ENCODE data around the gene KRTAP5-10.
"Not testable (repeated sequence)": the region's sequence is repeated elsewhere in the genome, so short reads cannot be mapped to it uniquely, and the experiment has no call there.

The KRTAP5-10 gene

DNA sequence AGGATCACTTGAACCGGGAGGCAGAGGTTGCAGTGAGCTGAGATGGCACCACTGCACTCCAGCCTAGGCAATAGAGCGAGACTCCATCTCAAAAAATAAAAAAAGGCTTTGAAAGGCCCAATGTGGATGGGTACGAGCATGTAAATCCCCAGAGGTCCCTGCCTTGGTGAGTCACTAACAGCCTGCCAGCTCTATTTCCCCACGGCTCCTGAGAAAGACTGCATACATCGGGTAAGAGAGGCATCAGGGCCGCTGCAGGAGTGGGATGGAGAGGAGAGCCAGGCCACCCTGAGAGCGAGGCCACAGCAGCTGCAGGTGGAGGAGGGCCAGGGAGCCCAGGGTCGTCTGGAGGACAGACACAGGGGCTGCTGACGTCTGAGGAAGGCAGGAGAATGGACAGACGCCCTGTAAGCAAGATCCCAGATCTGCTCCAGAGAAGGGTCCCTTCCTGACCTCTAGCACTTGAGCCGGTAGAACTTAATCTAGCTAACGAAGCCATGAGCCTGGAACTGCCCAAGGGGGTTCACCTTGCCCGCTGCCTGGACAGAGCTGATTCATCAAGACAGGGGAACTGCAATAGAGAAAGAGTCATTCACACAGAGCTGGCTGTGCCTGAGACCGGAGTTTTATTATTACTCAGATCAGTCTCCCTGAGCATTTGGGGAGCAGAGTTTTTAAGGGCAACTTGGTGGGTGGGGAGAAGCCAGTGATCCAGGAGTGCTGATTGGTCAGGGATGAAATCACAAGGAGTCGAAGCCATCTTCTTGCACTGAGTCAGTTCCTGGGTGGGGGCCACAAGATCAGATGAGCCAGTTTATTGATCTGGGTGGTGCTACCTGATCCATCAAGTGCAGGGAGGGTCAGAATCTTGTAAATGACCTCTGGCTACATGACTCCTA lies 22.2 kb upstream of the KRTAP5-10 start:
- DNase-seq, result no peak

GRCh38 chr11:71543866-71544265 lies 21.5 kb upstream of the KRTAP5-10 start:
- no peak for DNase-seq

GRCh38 chr11:71544525-71545214 lies 20.7 kb upstream of the KRTAP5-10 start:
- no peak for DNase-seq

DNA sequence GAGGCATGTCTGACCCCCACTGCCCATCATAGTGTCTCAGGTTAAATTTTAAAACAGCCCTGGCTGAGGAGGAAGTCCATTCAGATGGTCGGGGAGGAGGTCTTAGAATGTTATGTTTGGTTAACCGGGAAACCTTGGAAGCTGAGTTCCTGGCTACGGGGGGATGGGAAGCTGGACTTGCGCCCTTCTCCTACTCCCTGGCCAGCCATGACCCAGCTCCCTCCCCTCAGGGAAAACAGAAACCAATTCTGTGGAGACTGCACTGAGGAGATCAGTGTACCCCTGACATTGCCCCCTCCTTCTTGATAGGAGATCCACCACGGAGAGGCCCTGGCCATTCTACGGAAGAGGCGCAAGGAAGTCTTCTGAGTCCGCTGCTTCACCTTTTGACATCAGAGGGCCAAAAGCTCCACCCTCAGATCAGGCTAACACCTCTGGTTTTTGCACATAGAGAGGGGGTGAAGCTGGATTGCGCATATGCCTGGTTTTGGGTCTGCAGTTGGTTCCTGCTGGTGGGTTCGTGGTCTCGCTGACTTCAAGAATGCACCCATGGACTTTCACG lies 19.9 kb upstream of the KRTAP5-10 start:
- no peak for DNase-seq

DNA sequence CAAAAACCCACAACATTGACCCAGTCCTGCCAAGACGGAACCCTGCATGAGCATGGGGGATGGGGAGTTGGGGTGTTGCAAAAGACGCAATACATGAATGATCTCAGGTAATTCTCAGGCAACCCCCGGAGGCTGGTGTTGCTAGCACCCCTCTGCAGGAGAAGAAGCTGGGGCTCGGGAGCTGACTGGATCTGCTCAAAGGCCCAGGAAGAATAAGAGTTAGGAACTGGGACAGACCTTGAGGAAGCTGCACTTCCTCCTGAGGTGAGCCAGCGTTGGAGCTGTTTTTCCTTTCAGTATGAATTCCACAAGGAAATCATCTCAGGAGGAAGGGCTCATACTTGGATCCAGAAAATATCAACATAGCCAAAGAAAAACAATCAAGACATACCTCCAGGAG lies 17.2 kb upstream of the KRTAP5-10 start, which contains the start of gene KRTAP5-9:
KRTAP5-9 (plus strand) TSS at position 301 of the 400 bp plus-strand sequence. CDS start 238 bp downstream, outside the sequence.
- DNase-seq, result no peak

DNA sequence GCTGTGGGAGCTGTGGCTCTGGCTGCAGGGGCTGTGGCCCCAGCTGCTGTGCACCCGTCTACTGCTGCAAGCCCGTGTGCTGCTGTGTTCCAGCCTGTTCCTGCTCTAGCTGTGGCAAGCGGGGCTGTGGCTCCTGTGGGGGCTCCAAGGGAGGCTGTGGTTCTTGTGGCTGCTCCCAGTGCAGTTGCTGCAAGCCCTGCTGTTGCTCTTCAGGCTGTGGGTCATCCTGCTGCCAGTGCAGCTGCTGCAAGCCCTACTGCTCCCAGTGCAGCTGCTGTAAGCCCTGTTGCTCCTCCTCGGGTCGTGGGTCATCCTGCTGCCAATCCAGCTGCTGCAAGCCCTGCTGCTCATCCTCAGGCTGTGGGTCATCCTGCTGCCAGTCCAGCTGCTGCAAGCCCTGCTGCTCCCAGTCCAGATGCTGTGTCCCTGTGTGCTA lies 16.6 kb upstream of the KRTAP5-10 start:
- DNase-seq, result no peak

DNA sequence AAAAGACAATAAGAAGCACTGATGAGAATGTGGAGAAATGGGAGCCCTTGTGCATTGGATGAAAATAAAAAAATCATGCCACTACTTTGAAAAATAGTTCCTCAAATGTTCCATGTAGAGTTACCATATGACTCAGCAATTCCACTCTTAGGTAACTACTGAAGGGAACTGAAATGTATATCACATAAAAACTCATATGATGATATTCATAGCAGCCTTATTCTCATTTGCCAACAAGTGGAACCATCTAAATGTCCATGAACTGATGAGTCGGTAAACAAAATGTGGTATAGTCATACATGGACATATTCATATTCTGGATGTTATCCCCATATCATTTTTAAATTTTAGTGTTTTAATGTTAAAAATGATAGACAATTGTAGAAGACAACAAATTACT lies 13.7 kb upstream of the KRTAP5-10 start:
- no peak for DNase-seq

DNA sequence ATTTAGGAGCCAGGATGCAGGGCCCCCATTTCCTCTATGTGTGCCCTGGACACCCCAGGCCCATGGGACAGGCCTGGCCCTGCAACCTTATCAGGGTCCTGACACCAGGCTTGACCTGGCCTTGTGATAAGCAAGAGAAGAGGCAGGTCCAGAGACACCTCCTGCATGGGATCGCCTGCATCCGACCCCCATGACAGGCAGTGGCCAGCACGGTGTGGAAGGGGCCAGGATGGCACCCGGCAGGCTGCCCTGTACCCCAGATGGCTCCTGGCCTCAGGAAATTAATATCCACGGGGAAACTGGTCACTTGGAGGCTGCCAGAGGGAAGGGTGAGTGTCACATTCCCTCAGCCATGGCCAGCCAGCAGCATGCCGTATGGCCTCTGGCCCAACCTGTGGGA lies 10.4 kb upstream of the KRTAP5-10 start:
- DNase-seq, result no peak

GRCh38 chr11:71555508-71555907 lies 9.9 kb upstream of the KRTAP5-10 start:
- no peak for DNase-seq

DNA sequence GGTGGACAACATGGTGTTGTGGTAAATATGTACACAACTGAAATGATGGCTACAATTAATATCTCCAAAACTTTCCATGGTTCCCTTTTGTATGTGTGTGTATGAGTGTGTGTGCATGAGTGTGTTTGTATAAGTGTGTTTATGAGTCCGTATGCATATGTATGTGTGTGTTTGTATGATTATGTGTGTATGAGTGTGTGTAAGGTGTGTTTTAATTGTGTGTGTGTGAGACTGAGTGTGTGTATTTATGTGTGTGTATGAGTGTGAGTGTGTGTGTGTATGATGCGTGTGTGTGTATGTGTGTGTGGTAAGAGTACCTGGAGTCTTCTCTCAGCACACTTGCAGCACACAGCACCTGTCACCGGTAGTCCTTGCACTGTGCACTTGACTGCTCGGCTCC lies 9.3 kb upstream of the KRTAP5-10 start:
- no peak for DNase-seq

DNA sequence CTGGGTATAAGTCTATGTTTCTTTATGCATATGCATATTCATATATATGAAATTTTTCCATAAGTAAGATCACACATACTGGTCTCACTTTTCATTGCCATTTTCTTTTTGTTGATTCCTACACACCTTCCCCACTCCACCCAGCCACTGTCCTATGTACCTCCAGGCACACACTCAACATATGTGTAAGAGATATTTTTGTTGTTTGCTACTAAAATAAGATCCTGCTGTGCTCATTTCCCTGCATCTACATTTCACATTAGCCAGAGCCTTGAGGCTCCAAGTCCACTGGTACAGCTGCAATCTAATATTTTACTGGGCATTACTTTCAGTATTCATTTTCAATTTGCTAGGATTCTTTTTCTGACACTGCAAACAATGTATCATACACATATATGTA lies 8.1 kb upstream of the KRTAP5-10 start:
- no peak for DNase-seq

DNA sequence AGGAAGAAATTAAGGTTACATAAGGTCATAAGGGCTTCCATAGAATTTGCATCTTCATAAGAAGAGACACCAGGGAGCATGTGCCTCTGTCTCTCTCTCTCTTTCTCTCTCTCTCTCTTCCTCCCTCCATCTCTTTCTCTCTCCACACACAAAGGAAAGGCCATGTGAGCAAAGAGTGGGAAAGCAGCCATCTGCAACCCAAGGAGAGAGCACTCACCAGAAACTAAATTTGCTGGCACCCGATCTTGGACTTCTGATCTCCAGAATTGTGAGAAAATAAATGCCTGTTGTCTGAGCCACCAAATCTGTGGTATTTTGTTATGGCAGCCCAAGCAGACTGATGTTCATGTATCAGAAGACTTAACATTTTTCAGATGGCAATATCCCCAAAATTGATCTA lies 6.4 kb upstream of the KRTAP5-10 start:
- no peak for DNase-seq

GRCh38 chr11:71562120-71562519 lies 3.2 kb upstream of the KRTAP5-10 start:
- peak; percentile 6 for DNase-seq

DNA sequence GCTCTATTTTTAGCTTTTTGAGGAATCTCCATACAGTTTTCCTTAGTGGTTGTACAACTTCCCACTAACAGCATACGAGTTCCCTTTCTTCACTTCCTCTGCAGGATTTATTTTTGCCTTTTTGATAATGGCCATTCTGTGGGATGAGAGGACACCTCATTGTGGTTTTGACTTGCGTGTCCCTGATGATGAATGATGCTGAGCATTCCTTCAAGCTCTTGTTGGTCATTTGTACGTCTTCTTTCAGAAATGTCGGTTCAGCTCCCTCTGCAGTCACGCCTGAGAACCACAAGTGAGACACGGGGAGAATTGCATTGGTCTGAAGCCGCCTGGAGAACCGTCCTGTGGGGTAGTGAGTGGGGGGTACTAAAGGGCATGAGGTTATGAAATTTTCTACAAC lies 2.0 kb upstream of the KRTAP5-10 start:
- DNase-seq, result peak; percentile 31

DNA sequence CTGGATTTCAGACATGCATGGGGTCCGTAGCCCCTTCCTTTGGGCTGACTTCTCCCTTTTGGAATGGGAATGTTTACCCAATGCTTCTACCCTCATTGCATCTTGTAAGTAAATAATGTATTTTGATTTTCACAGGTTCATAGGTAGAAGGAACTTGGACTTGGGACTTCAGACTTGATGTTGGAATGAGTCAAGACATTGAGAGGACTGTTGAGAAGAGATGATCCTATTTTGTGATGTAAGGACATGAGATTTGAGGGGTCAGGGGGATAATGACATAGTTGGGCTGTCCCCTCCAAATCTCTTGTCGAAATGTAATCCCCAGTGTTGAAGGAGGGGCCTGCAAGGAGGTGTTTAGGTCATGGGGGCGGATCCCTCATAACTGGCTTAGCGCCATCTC lies 933 bp upstream of the KRTAP5-10 start:
- no peak for DNase-seq

DNA sequence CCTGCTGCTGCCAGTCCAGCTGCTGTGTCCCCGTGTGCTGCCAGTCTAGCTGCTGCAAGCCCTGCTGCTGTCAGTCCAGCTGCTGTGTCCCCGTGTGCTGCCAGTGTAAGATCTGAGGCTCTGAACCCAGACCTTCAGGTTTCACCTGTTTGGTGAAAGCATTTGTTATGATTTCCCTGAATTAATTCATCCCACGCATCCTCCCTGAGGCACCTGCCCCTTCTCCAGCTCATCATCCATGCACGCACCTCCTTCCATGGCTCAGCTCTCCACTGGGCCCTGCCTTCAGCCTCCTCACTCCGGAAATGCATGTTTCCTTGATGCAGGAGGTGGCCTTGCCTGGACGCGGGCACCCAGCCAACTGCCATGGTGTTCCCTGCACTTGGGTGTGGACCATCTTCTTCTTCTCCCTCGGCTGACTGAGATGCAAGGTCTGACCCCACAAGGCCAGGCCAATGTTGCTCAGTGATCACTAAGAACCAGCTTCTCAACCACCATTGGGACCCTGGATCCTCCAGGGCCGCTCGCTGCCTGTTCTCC lies 788 bp downstream of the KRTAP5-10 start:
- no peak for DNase-seq

DNA sequence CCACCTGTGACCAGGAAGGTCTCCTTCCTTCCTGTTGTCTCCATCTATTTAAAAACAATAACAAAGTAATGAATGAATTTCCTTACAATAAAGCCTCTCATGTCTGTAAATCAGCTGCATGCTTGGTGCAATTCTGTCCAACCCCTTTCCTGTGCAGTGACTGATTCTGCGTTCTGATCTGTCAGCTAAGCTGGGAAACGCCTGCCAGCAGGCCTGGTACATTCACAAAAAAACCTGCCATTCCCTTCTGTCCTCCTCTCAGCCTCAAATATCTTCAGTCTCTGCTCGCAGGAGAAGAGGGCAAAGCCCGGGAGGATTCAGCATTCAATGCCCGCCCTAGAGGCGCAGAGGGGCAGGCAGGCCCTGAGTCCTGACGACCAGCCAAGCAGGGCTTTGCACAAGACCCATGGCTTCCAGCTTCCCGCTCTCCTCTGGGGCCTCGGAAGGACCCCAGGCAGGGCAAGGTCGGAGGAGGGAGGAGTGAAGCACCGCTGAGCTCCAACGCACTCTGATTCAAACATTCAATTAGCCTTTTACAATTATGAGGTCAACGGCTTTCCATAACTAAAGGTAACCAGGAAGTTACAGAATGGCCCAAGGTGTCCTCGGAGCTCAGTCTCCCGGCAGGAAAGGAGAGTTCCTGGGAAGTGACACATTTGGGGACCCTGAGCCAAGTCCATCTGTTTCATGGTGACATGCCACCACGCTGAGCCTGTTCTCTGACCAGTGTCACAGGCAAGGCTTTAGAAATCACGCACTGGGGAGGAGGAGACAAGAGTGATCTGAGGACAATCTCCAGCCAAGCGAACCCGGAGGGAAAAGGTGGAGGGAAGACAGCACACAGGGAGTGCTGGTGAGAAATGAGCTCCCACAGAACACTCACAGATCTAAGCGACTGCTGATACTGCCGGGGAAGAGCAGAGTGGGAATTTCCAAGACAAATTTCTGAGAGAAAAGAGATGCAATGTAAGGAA lies 1.6 kb downstream of the KRTAP5-10 start:
- peak; percentile 26 for DNase-seq

- DNase-seq, result not testable (repeated sequence)
Observed at GRCh38 chr11:71567633-71568032, 2.3 kb downstream of the KRTAP5-10 start.

DNA sequence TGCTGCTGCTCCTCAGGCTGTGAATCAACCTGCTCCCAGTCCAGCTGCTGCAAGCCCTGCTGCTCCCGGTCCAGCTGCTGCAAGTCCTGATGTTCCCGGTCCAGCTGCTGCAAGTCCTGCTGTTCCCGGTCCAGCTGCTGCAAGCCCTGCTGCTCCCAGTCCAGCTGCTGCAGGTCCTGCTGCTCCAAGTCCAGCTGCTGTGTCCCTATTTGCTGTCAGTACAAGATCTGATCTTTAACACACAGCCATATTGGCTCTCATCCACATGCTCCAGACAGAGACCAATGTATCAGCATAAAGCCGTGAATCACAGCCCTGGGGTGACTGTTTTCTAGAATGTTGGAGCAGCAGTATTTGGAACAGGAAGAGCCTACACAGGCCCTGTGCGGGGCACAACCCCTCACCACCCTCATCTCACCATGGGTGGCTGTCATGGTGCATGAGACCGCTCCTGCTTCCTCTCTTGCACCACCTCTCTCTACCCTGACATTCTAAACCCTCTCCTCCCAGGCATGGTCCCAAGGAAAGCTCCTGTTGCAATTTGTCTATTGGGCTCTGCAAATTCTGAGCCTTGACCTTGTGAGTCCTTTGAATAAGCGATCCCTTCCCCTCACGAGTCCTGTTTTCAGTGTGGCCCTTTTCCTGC lies 3.5 kb downstream of the KRTAP5-10 start:
- DNase-seq, result no peak

DNA sequence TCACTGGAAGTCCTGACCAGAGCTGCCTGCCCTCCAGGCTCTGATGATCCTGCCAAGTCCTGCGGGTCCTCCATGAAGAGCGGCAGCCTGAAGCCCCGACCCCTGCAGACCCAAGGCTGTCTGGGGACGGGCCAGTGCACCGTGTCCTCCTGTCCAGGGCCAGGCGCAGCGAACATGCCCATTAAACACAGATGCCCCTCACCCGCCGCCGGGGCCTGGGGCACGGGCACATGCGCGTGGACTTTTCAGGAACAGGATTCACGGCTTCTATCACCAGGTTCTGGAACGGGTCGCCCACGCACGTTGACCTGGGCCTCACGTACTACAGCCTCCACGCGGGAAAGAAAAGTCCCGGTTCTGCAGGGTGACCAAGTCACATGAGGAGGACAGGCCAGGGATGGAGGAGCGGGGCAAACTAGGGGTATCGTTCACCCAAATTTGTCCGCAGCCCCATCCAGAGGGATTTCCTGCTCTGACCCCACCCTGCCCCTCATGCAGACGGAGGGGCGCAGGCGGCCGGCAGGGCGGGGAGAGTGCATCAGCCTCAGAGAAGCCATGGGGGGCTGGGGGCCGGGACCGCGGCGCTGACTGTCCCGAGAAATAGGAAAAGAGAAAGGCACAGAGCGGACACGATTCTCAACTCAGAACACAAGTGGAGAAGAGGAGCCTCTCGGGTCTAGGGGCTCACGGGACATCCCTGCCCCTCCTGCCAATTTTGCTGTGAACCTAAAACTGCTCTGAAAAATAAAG lies 5.9 kb downstream of the KRTAP5-10 start:
- DNase-seq, result not testable (repeated sequence)

GRCh38 chr11:71572811-71573210 lies 7.4 kb downstream of the KRTAP5-10 start:
- DNase-seq, result no peak
